WTC11 (cell line): ENCODE measurements around the gene FOXS1. TPM values are rescaled to one million over a fixed set of nuclear protein-coding genes. Genes with fewer than 3 reads are reported as not detected.

Experiments used
- ATAC-seq: fragments of 200-7000 bp; cut with Tn5 transposase; 2 replicates; pipeline ENCODE4 v1.10.0; 2021; ENCODE audit warnings: mild to moderate bottlenecking, moderate library complexity
- CTCF ChIA-PET: fragments of 300-600 bp; sonication (Branson Sonifier 250); formaldehyde crosslinking; loops from one replicate; lab custom pipeline; 2021; ENCODE audit warnings: antibody characterized with exemption; lab: Charles Lee
- POLR2A ChIA-PET: fragments of 350-600 bp; sonication (Branson Sonifier 250); formaldehyde crosslinking; loops from one replicate; lab custom pipeline; 2021; ENCODE audit warnings: antibody characterized with exemption; lab: Charles Lee
- DNase-seq: peaks from one replicate; pipeline ENCODE4 v3.0.0; 2021; ENCODE audit warnings: low spot score
- H3K27ac Mint-ChIP-seq: 2 replicates; pipeline ENCODE4 v1.8.0; 2021; ENCODE audit warnings: mixed read lengths
- H3K27me3 Mint-ChIP-seq: 2 replicates; pipeline ENCODE4 v1.8.0; 2021; ENCODE audit warnings: low read depth, mild to moderate bottlenecking, moderate library complexity, mixed read lengths
- H3K36me3 Mint-ChIP-seq: 2 replicates; pipeline ENCODE4 v1.8.0; 2021; ENCODE audit warnings: mixed read lengths
- H3K4me1 Mint-ChIP-seq: 2 replicates; pipeline ENCODE4 v1.8.0; 2022; ENCODE audit warnings: mixed read lengths
- H3K4me3 Mint-ChIP-seq: 2 replicates; pipeline ENCODE4 v1.8.0; 2021; ENCODE audit warnings: mild to moderate bottlenecking, moderate library complexity, mixed read lengths
- H3K9me3 Mint-ChIP-seq: 2 replicates; pipeline ENCODE4 v1.8.0; 2021; ENCODE audit warnings: mixed read lengths
- CBFB ChIP-seq: sonication (generic); formaldehyde crosslinking; IDR thresholded peaks from 2 replicates; pipeline ENCODE4 v1.8.1; 2022; ENCODE audit warnings: mild to moderate bottlenecking, low read depth, missing genetic modification reagents
- CREM ChIP-seq: sonication (generic); formaldehyde crosslinking; IDR thresholded peaks from 2 replicates; pipeline ENCODE4 v1.8.1; 2022; ENCODE audit warnings: mild to moderate bottlenecking, missing genetic modification reagents, moderate library complexity
- ESRRA ChIP-seq: sonication (generic); formaldehyde crosslinking; IDR thresholded peaks from 2 replicates; pipeline ENCODE4 v1.8.1; 2022; ENCODE audit warnings: mild to moderate bottlenecking, missing genetic modification reagents, borderline replicate concordance
- FOXJ3 ChIP-seq: sonication (generic); formaldehyde crosslinking; IDR thresholded peaks from 2 replicates; pipeline ENCODE4 v1.9.0; 2021; ENCODE audit warnings: missing genetic modification reagents, mild to moderate bottlenecking, borderline replicate concordance
- GABPB1 ChIP-seq: sonication (generic); formaldehyde crosslinking; IDR thresholded peaks from 2 replicates; pipeline ENCODE4 v1.8.1; 2023; ENCODE audit warnings: mild to moderate bottlenecking, missing genetic modification reagents
- GRHL2 ChIP-seq: fragments of 250-450 bp; sonication (Bioruptor Pico); IDR thresholded peaks from 2 replicates; pipeline ENCODE4 v1.8.0; 2022; ENCODE audit warnings: mild to moderate bottlenecking, moderate library complexity; ENCODE audit not compliant: insufficient replicate concordance, severe bottlenecking
- GTF2I ChIP-seq: fragments of 250-450 bp; sonication (Bioruptor Pico); conservative IDR thresholded peaks from 2 replicates; pipeline ENCODE4 v1.4.0; 2021; ENCODE audit warnings: mild to moderate bottlenecking
- KAT7 ChIP-seq: sonication (generic); formaldehyde crosslinking; IDR thresholded peaks from 2 replicates; pipeline ENCODE4 v1.8.1; 2023; ENCODE audit warnings: missing genetic modification reagents, mild to moderate bottlenecking, borderline replicate concordance
- NFE2L1 ChIP-seq: sonication (generic); formaldehyde crosslinking; IDR thresholded peaks from 2 replicates; pipeline ENCODE4 v1.8.1; 2023; ENCODE audit warnings: missing genetic modification reagents
- NFYB ChIP-seq: sonication (generic); formaldehyde crosslinking; conservative IDR thresholded peaks from 2 replicates; pipeline ENCODE4 v1.8.0; 2022; ENCODE audit warnings: low read depth, missing genetic modification reagents
- NR2C2 ChIP-seq: sonication (generic); formaldehyde crosslinking; IDR thresholded peaks from 2 replicates; pipeline ENCODE4 v1.8.0; 2022; ENCODE audit warnings: mild to moderate bottlenecking, missing genetic modification reagents
- RELA ChIP-seq: sonication (generic); formaldehyde crosslinking; IDR thresholded peaks from 2 replicates; pipeline ENCODE4 v1.8.1; 2022; ENCODE audit warnings: missing genetic modification reagents, mild to moderate bottlenecking, borderline replicate concordance
- SP1 ChIP-seq: sonication (generic); formaldehyde crosslinking; conservative IDR thresholded peaks from 2 replicates; pipeline ENCODE4 v1.8.1; 2022; ENCODE audit warnings: missing genetic modification reagents
- TCF7 ChIP-seq: sonication (generic); formaldehyde crosslinking; IDR thresholded peaks from 2 replicates; pipeline ENCODE4 v1.8.0; 2022; ENCODE audit warnings: mild to moderate bottlenecking, low read depth, missing genetic modification reagents, moderate library complexity
- TEAD4 ChIP-seq: sonication (generic); formaldehyde crosslinking; IDR thresholded peaks from 2 replicates; pipeline ENCODE4 v1.8.0; 2022; ENCODE audit warnings: mild to moderate bottlenecking, missing genetic modification reagents
- ZNF219 ChIP-seq: sonication (generic); formaldehyde crosslinking; IDR thresholded peaks from 2 replicates; pipeline ENCODE4 v1.8.0; 2023; ENCODE audit warnings: missing genetic modification reagents, mild to moderate bottlenecking, borderline replicate concordance
- ZNF671 ChIP-seq: fragments of 250-450 bp; sonication (Bioruptor Pico); IDR thresholded peaks from 2 replicates; pipeline ENCODE4 v1.8.0; 2021; ENCODE audit warnings: mild to moderate bottlenecking
- total RNA-seq: library from RNA; stranded (reverse); gene quantifications from 3 replicates; pipeline ENCODE4 v1.2.3, GENCODE V29; 2021
- TF ChIP-seq, protein P1 (sequence below): fragments of 250-450 bp; sonication (Bioruptor Pico); IDR thresholded peaks from 2 replicates; pipeline ENCODE4 v2.1.2; 2022; ENCODE audit warnings: mild to moderate bottlenecking, moderate library complexity
- TF ChIP-seq, protein P2 (sequence below): sonication (generic); formaldehyde crosslinking; IDR thresholded peaks from 2 replicates; pipeline ENCODE4 v1.8.1; 2022; ENCODE audit warnings: low read depth, missing genetic modification reagents, borderline replicate concordance
- TF ChIP-seq, protein P3 (sequence below): sonication (generic); formaldehyde crosslinking; IDR thresholded peaks from 2 replicates; pipeline ENCODE4 v1.8.1; 2022; ENCODE audit warnings: mild to moderate bottlenecking, missing genetic modification reagents, moderate library complexity, borderline replicate concordance
- TF ChIP-seq, protein P4 (sequence below): sonication (generic); formaldehyde crosslinking; conservative IDR thresholded peaks from 2 replicates; pipeline ENCODE4 v1.8.1; 2023; ENCODE audit warnings: mild to moderate bottlenecking, low read depth, missing genetic modification reagents, moderate library complexity
- TF ChIP-seq, protein P5 (sequence below): sonication (generic); formaldehyde crosslinking; IDR thresholded peaks from 2 replicates; pipeline ENCODE4 v1.8.1; 2022; ENCODE audit warnings: low read depth, mild to moderate bottlenecking, moderate library complexity, missing genetic modification reagents, borderline replicate concordance
- TF ChIP-seq, protein P6 (sequence below): sonication (generic); formaldehyde crosslinking; IDR thresholded peaks from 2 replicates; pipeline ENCODE4 v1.8.0; 2023; ENCODE audit warnings: missing genetic modification reagents
- TF ChIP-seq, protein P7 (sequence below): sonication (generic); formaldehyde crosslinking; IDR thresholded peaks from 2 replicates; pipeline ENCODE4 v1.8.1; 2022; ENCODE audit warnings: missing genetic modification reagents, borderline replicate concordance
- TF ChIP-seq, protein P8 (sequence below): sonication (generic); formaldehyde crosslinking; conservative IDR thresholded peaks from 2 replicates; pipeline ENCODE4 v1.8.1; 2022; ENCODE audit warnings: mild to moderate bottlenecking, missing genetic modification reagents

Gene FOXS1
- total RNA-seq, 1 experiment from 2014 or later: not detected

DNA sequence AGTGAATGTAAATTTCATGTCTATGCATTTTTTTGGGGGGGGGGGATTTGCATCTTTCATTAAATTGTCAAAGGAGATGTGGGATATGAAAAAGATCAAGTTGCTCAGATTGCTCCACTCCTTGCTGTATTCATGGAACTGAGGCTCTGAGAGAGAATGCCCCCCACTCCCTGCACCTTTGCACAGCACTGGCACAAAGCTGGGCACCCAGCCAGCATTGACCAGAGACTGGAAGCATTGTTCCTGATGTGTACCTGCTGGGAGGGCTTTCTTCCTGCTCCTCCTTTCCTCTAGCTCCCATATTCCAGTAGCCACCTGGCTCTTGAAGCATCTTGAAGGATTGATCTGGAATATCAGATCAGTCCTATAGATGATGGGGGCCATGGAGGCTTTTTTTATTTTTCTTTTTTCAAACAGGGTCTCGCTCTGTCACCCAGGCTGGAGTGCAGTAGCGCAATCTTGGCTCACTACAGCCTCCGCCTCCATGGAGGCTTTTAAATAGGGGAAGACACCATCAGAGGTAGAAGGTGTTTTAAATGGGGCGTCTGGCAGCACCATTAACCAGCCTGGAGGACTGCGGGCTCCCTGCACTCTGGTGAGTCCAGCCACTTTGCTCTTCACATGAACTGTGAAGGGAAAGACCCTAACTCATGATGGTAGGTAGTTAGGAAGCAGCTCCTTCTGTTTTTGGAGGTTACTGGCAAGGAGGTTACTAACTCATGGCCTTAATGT lies 14.0 kb upstream of the FOXS1 start:
- Mint-ChIP-seq H3K27ac (no peak overlapping the region), H3K36me3 (no peaks in the 10 kb centered on the region)
- CTCF ChIA-PET: interaction anchor here (0.8 to 3.6 kb wide), 6 partner anchors 7 to 158 kb away, joined by 3 to 28 read pairs (median 9); no protein-coding TSS in a partner anchor
- TF ChIP-seq NFYB (CRISPR knock-in tag) (no peak), ZNF219 (no peak), NR2C2 (no peak), ZNF671 (CRISPR knock-in tag) (no peak), CREM (no peak), GRHL2 (CRISPR knock-in tag) (no peak), NFE2L1 (CRISPR knock-in tag) (no peak), GTF2I (CRISPR knock-in tag) (no peak), SP1 (CRISPR knock-in tag) (no peak), FOXJ3 (CRISPR knock-in tag) (no peak)
- TF ChIP-seq, protein P1, sequence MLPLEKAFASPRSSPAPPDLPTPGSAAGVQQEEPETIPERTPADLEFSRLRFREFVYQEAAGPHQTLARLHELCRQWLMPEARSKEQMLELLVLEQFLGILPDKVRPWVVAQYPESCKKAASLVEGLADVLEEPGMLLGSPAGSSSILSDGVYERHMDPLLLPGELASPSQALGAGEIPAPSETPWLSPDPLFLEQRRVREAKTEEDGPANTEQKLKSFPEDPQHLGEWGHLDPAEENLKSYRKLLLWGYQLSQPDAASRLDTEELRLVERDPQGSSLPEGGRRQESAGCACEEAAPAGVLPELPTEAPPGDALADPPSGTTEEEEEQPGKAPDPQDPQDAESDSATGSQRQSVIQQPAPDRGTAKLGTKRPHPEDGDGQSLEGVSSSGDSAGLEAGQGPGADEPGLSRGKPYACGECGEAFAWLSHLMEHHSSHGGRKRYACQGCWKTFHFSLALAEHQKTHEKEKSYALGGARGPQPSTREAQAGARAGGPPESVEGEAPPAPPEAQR: no peak
- TF ChIP-seq, protein P2, sequence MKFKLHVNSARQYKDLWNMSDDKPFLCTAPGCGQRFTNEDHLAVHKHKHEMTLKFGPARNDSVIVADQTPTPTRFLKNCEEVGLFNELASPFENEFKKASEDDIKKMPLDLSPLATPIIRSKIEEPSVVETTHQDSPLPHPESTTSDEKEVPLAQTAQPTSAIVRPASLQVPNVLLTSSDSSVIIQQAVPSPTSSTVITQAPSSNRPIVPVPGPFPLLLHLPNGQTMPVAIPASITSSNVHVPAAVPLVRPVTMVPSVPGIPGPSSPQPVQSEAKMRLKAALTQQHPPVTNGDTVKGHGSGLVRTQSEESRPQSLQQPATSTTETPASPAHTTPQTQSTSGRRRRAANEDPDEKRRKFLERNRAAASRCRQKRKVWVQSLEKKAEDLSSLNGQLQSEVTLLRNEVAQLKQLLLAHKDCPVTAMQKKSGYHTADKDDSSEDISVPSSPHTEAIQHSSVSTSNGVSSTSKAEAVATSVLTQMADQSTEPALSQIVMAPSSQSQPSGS (CRISPR knock-in tag): no peak
- TF ChIP-seq, protein P3, sequence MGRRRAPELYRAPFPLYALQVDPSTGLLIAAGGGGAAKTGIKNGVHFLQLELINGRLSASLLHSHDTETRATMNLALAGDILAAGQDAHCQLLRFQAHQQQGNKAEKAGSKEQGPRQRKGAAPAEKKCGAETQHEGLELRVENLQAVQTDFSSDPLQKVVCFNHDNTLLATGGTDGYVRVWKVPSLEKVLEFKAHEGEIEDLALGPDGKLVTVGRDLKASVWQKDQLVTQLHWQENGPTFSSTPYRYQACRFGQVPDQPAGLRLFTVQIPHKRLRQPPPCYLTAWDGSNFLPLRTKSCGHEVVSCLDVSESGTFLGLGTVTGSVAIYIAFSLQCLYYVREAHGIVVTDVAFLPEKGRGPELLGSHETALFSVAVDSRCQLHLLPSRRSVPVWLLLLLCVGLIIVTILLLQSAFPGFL (CRISPR knock-in tag): no peak
- TF ChIP-seq, all 79 proteins: peak for 0
- Mint-ChIP-seq H3K4me1 (peaks cover 15% of the 10 kb centered on the region), H3K4me3 (peak overlapping the region; percentile 72), H3K27me3 (peaks cover 35% of the 10 kb centered on the region), H3K9me3 (no peaks in the 10 kb centered on the region)
- ATAC-seq (no peak), DNase-seq (peak; percentile 3)
- POLR2A ChIA-PET: interaction anchor here (1.2 to 1.6 kb wide), 2 partner anchors 11 to 109 kb away, joined by 3 to 6 read pairs; partner anchors contain the start of genes DUSP15 and TTLL9

DNA sequence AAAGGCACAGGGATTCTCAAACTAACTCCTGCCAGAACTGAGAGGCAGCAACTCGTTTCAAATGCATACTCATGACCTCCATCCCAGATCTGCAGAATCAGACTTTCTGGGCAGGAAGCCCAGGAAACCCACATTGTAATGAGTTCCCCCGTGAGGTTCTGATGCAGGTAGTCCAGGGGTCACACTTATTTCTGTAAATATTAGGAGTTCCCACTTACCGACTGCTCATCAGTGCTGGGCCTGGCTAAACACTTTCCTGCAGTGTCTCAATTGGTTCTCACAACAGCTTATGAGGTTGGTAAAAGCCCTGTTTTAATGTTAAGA lies 13.3 kb upstream of the FOXS1 start:
- H3K4me1 Mint-ChIP-seq: peaks cover 15% of the 10 kb centered on the region
- ATAC-seq: no peak
- CTCF ChIA-PET: interaction anchor here (0.8 kb wide), 1 partner anchor 77 kb away, joined by 5 read pairs; no protein-coding TSS in a partner anchor
- TF ChIP-seq TEAD4 (CRISPR knock-in tag) (no peak), GABPB1 (CRISPR knock-in tag) (no peak), CBFB (CRISPR knock-in tag) (no peak), RELA (CRISPR knock-in tag) (no peak), KAT7 (CRISPR knock-in tag) (no peak), ESRRA (CRISPR knock-in tag) (no peak), TCF7 (CRISPR knock-in tag) (no peak)
- TF ChIP-seq, protein P4, sequence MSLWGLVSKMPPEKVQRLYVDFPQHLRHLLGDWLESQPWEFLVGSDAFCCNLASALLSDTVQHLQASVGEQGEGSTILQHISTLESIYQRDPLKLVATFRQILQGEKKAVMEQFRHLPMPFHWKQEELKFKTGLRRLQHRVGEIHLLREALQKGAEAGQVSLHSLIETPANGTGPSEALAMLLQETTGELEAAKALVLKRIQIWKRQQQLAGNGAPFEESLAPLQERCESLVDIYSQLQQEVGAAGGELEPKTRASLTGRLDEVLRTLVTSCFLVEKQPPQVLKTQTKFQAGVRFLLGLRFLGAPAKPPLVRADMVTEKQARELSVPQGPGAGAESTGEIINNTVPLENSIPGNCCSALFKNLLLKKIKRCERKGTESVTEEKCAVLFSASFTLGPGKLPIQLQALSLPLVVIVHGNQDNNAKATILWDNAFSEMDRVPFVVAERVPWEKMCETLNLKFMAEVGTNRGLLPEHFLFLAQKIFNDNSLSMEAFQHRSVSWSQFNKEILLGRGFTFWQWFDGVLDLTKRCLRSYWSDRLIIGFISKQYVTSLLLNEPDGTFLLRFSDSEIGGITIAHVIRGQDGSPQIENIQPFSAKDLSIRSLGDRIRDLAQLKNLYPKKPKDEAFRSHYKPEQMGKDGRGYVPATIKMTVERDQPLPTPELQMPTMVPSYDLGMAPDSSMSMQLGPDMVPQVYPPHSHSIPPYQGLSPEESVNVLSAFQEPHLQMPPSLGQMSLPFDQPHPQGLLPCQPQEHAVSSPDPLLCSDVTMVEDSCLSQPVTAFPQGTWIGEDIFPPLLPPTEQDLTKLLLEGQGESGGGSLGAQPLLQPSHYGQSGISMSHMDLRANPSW (CRISPR knock-in tag): no peak
- TF ChIP-seq, protein P5, sequence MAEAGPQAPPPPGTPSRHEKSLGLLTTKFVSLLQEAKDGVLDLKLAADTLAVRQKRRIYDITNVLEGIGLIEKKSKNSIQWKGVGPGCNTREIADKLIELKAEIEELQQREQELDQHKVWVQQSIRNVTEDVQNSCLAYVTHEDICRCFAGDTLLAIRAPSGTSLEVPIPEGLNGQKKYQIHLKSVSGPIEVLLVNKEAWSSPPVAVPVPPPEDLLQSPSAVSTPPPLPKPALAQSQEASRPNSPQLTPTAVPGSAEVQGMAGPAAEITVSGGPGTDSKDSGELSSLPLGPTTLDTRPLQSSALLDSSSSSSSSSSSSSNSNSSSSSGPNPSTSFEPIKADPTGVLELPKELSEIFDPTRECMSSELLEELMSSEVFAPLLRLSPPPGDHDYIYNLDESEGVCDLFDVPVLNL (CRISPR knock-in tag): no peak
- TF ChIP-seq, protein P6, sequence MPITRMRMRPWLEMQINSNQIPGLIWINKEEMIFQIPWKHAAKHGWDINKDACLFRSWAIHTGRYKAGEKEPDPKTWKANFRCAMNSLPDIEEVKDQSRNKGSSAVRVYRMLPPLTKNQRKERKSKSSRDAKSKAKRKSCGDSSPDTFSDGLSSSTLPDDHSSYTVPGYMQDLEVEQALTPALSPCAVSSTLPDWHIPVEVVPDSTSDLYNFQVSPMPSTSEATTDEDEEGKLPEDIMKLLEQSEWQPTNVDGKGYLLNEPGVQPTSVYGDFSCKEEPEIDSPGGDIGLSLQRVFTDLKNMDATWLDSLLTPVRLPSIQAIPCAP (CRISPR knock-in tag): no peak
- TF ChIP-seq, protein P7, sequence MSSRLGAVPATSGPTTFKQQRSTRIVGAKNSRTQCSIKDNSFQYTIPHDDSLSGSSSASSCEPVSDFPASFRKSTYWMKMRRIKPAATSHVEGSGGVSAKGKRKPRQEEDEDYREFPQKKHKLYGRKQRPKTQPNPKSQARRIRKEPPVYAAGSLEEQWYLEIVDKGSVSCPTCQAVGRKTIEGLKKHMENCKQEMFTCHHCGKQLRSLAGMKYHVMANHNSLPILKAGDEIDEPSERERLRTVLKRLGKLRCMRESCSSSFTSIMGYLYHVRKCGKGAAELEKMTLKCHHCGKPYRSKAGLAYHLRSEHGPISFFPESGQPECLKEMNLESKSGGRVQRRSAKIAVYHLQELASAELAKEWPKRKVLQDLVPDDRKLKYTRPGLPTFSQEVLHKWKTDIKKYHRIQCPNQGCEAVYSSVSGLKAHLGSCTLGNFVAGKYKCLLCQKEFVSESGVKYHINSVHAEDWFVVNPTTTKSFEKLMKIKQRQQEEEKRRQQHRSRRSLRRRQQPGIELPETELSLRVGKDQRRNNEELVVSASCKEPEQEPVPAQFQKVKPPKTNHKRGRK (CRISPR knock-in tag): no peak
- TF ChIP-seq, protein P8, sequence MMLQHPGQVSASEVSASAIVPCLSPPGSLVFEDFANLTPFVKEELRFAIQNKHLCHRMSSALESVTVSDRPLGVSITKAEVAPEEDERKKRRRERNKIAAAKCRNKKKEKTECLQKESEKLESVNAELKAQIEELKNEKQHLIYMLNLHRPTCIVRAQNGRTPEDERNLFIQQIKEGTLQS (CRISPR knock-in tag): no peak

More for the DNA sequence above, 13.3 kb upstream of the FOXS1 start:
- DNase-seq: peak; percentile 0
- H3K9me3 Mint-ChIP-seq: no peaks in the 10 kb centered on the region
- H3K4me3 Mint-ChIP-seq: no peak overlapping the region
- H3K36me3 Mint-ChIP-seq: no peaks in the 10 kb centered on the region
- POLR2A ChIA-PET: no interaction called here
- peaks cover 35% of the 10 kb centered on the region for H3K27me3 Mint-ChIP-seq
- H3K27ac Mint-ChIP-seq: no peak overlapping the region
